ENCODE results near the gene ANKHD1. TPM values are rescaled to one million over a fixed set of nuclear protein-coding genes. Genes with fewer than 3 reads are reported as not detected.

Gene ANKHD1
- total RNA-seq, 4 donors from 2014 or later: 113 to 212 (median 164) TPM

- intact Hi-C loops (cut with DNase I; ENCODE audit: low total_unique reads): no loop called here
- Histone ChIP-seq H3K4me3 (peak within 1 kb of the TSS; percentile 65 to 90 (median 74)), H3K9me3 (no peaks in the 10 kb centered on the region), H3K27me3 (no peaks in the 10 kb centered on the region), H3K4me1 (peaks cover 12 to 37% (median 20%) of the 10 kb centered on the region in 4 donors), H3K36me3 (no peaks in the 10 kb centered on the region), H3K27ac (peak within 1 kb of the TSS; percentile 87 to 97 (median 90))
- DNase-seq: peak; percentile 95
- 1% methylated on average over 26 of the region's 46 CpGs; no CpG with 5 or more reads in 1 of the 2 donors for WGBS, 2 donors (ENCODE audit: low coverage in 1 of 2)
- TF ChIP-seq EP300 (IDR thresholded peaks at IDR 0.05; ENCODE audit: low read depth) (no peak), CTCF (IDR thresholded peaks at IDR 0.05) (no peak), POLR2A (IDR thresholded peaks at IDR 0.05) (peak; percentile 96), POLR2AphosphoS5 (IDR thresholded peaks at IDR 0.05) (peak; percentile 99)
- in situ Hi-C loops (cut with MboI; ENCODE audit: low pct_ligation_motif_present in 1 of 4, low pct_unique_long_range_greater_than_20kb in 1 of 4, low sequenced_read_pairs in 3 of 4): loop anchor here in 1 of 4 donors (25.0 kb wide), 1 partner anchor 105 kb away; the partner anchor contains the start of genes DND1 and WDR55
These were observed 155.6 kb downstream of the ANKHD1 start, which contains the start of gene SRA1 for GRCh38 chr5:140557136-140557805. Gene SRA1, minus strand, starts transcription at chr5:140557473. Its CDS starts 21 bp downstream, at chr5:140557452.

DNA sequence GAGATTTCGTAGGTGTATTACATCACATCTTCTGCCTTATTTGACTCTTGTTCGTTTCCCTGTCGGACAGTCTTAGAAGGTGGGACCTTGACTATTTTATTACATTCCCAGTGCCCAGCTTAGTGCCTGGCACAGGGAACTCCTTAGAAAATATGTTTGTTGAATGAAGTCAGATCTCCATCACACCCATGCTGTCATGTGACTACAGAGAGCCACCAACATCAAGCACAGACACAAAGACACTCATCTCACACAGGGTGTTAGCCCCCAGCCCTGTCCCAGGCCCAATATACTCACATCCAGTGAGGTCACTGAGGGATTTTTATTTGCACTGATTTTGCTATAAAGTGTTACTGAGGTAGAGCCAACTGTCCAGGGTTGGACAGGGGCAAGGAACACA is 156.3 kb downstream of the ANKHD1 start:
- in situ Hi-C loops (cut with MboI; ENCODE audit: low pct_ligation_motif_present in 1 of 4, low pct_unique_long_range_greater_than_20kb in 1 of 4, low sequenced_read_pairs in 3 of 4): loop anchor here in 1 of 4 donors (25.0 kb wide), 1 partner anchor 104 kb away; the partner anchor contains the start of genes DND1 and WDR55
- TF ChIP-seq POLR2AphosphoS5 (IDR thresholded peaks at IDR 0.05) (no peak), CTCF (IDR thresholded peaks at IDR 0.05) (no peak), EP300 (IDR thresholded peaks at IDR 0.05; ENCODE audit: low read depth) (no peak), POLR2A (IDR thresholded peaks at IDR 0.05) (no peak)
- Histone ChIP-seq H3K4me3 (no peak overlapping the region), H3K9me3 (no peaks in the 10 kb centered on the region), H3K27ac (peak overlapping the region; percentile 87 to 97 (median 90)), H3K36me3 (no peaks in the 10 kb centered on the region), H3K4me1 (peaks cover 14 to 38% (median 22%) of the 10 kb centered on the region in 4 donors), H3K27me3 (no peaks in the 10 kb centered on the region)
- intact Hi-C loops (cut with DNase I; ENCODE audit: low total_unique reads): no loop called here
- WGBS, 2 donors (ENCODE audit: low coverage in 1 of 2): 72 to 86% methylated on average over 3 of the region's 3 CpGs
- no peak for DNase-seq

DNA sequence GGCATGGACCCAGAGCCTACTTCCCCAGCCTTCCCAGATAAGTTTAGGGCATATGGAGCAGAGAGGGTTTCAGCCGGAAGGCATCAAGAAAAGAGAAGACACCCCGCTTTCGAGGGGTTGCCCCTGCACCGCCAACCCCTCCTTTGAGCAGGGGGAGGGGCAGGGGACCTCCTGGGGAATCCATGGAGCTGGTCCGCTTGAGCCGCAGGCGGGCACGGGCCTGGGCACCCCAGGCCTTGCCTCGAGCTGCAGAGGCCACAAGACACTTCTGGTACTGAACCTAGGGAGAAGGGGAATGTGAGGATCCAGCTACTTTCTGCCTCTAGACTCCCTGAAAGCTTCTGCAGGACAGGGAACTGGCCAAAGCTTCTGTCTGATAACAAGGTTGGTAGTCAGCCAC is 156.9 kb downstream of the ANKHD1 start:
- Histone ChIP-seq H3K4me3 (no peak overlapping the region), H3K27me3 (no peaks in the 10 kb centered on the region), H3K27ac (peak overlapping the region in 2 of 4 donors; percentile 88 to 97), H3K4me1 (peaks cover 19 to 43% (median 28%) of the 10 kb centered on the region in 4 donors), H3K9me3 (no peaks in the 10 kb centered on the region), H3K36me3 (no peaks in the 10 kb centered on the region)
- in situ Hi-C loops (cut with MboI; ENCODE audit: low pct_ligation_motif_present in 1 of 4, low pct_unique_long_range_greater_than_20kb in 1 of 4, low sequenced_read_pairs in 3 of 4) (loop anchor here in 1 of 4 donors (25.0 kb wide), 1 partner anchor 104 kb away; the partner anchor contains the start of genes DND1 and WDR55), intact Hi-C loops (cut with DNase I; ENCODE audit: low total_unique reads) (no loop called here)
- DNase-seq: no peak
- WGBS, 2 donors (ENCODE audit: low coverage in 1 of 2): 92% methylated on average over 9 of the region's 9 CpGs; no CpG with 5 or more reads in 1 of the 2 donors
- TF ChIP-seq POLR2AphosphoS5 (IDR thresholded peaks at IDR 0.05): no peak
- no peak for TF ChIP-seq EP300 (IDR thresholded peaks at IDR 0.05; ENCODE audit: low read depth)
- TF ChIP-seq CTCF (IDR thresholded peaks at IDR 0.05): no peak
- TF ChIP-seq POLR2A (IDR thresholded peaks at IDR 0.05): no peak

- H3K27me3 ChIP-seq: no peaks in the 10 kb centered on the region
- DNase-seq: no peak
- peaks cover 22 to 35% (median 29%) of the 10 kb centered on the region in 4 donors for H3K4me1 ChIP-seq
- WGBS, 2 donors (ENCODE audit: low coverage in 1 of 2): 97% methylated on average over 10 of the region's 10 CpGs; no CpG with 5 or more reads in 1 of the 2 donors
- in situ Hi-C loops (cut with MboI; ENCODE audit: low pct_ligation_motif_present in 1 of 4, low pct_unique_long_range_greater_than_20kb in 1 of 4, low sequenced_read_pairs in 3 of 4): loop anchor here in 3 of 4 donors (10.0 to 25.0 kb wide), 3 partner anchors 75 to 145 kb away; partner anchors contain the start of genes CD14 (in 2 of the 3), TMCO6 (in 2 of the 3), DND1 (in 1 of the 3) and WDR55 (in 1 of the 3)
- no peak overlapping the region for H3K4me3 ChIP-seq
- no peak overlapping the region for H3K27ac ChIP-seq
- intact Hi-C loops (cut with DNase I; ENCODE audit: low total_unique reads): no loop called here
- no peaks in the 10 kb centered on the region for H3K9me3 ChIP-seq
- no peaks in the 10 kb centered on the region for H3K36me3 ChIP-seq
- TF ChIP-seq EP300 (IDR thresholded peaks at IDR 0.05; ENCODE audit: low read depth): no peak
- TF ChIP-seq CTCF (IDR thresholded peaks at IDR 0.05): no peak
- no peak for TF ChIP-seq POLR2AphosphoS5 (IDR thresholded peaks at IDR 0.05)
- no peak for TF ChIP-seq POLR2A (IDR thresholded peaks at IDR 0.05)
These were observed 158.6 kb downstream of the ANKHD1 start for GRCh38 chr5:140560227-140560626.

Measured in transverse colon (tissue), 4 donors.